SK-N-SH (cell line): ENCODE results near the gene CCDC17. TPM values are rescaled to one million over a fixed set of nuclear protein-coding genes. Genes with fewer than 3 reads are reported as not detected.

ENCODE experiments used
- CTCF ChIA-PET: fragments of 300-600, 350-600 bp; formaldehyde crosslinking; extraction: SDS; loops from one replicate; lab custom pipeline; 2021; lab: Yijun Ruan, JAX
- POLR2A ChIA-PET: fragments of 350-600 bp; sonication (Branson Sonifier 250); formaldehyde crosslinking; extraction: SDS; loops from one replicate; lab custom pipeline; 2020; ENCODE audit warnings: antibody characterized with exemption, inconsistent platforms; lab: Yijun Ruan, JAX
- DNase-seq: peaks from one replicate; pipeline ENCODE4 v3.0.0; 2012
- H2AFZ ChIP-seq: fragments of 200-600 bp; sonication (generic); 2 replicates; pipeline ENCODE4 v1.8.1; 2016; ENCODE audit warnings: antibody characterized with exemption, mild to moderate bottlenecking, low read depth
- H3F3A ChIP-seq: fragments of 200-600 bp; sonication (generic); replicated peaks from 2 replicates; pipeline ENCODE3; 2016; ENCODE audit warnings: antibody characterized with exemption, mild to moderate bottlenecking; ENCODE audit not compliant: insufficient read depth
- H3K27ac ChIP-seq, 2 experiments: fragments of 200-500 bp in 1 of 2; fragments of 200-600 bp in 1 of 2; sonication (Bioruptor generic) in 1 of 2; sonication (generic), shearing (Covaris generic) in 1 of 2; 2 replicates each; pipeline versions ENCODE4 v1.5.1 to v1.6.1; 2014 to 2016; ENCODE audit warnings: low read depth in 2 of 2, inconsistent platforms in 1 of 2, low read length in 1 of 2, mild to moderate bottlenecking in 1 of 2, mixed read lengths in 1 of 2
- H3K27me3 ChIP-seq: fragments of 200-600 bp; sonication (generic), shearing (Covaris generic); 2 replicates; pipeline ENCODE4 v1.6.1; 2016; ENCODE audit warnings: mixed run types; ENCODE audit not compliant: insufficient read depth
- H3K36me3 ChIP-seq, 2 experiments: fragments of 200-500 bp in 1 of 2; fragments of 200-600 bp in 1 of 2; sonication (Bioruptor generic) in 1 of 2; sonication (generic) in 1 of 2; replicated peaks in 1 of 2; 2 replicates each; pipeline versions ENCODE3 to v1.5.1; 2014 to 2016; ENCODE audit warnings: low read length in 1 of 2, mild to moderate bottlenecking in 1 of 2; ENCODE audit not compliant: insufficient read depth in 2 of 2, control insufficient read depth in 1 of 2
- H3K4me1 ChIP-seq, 2 experiments: fragments of 200-500 bp in 1 of 2; fragments of 200-600 bp in 1 of 2; sonication (Bioruptor generic) in 1 of 2; sonication (generic), shearing (Covaris generic) in 1 of 2; 2 replicates each; pipeline versions ENCODE4 v1.5.1 to v1.6.1; 2014 to 2016; ENCODE audit warnings: low read depth in 1 of 2, low read length in 1 of 2, mixed run types in 1 of 2; ENCODE audit not compliant: insufficient read depth in 2 of 2, control insufficient read depth in 1 of 2
- H3K4me2 ChIP-seq: fragments of 200-600 bp; sonication (generic), shearing (Covaris generic); 2 replicates; pipeline ENCODE4 v1.6.1; 2017; ENCODE audit warnings: mixed run types
- H3K4me3 ChIP-seq, 2 experiments: fragments of 200-500 bp in 1 of 2; fragments of 200-600 bp in 1 of 2; sonication (Bioruptor generic) in 1 of 2; sonication (generic), shearing (Covaris generic) in 1 of 2; 2 replicates each; pipeline versions ENCODE4 v1.5.1 to v1.8.1; 2014 to 2016; ENCODE audit warnings: low read depth in 2 of 2, inconsistent platforms in 1 of 2, low read length in 1 of 2, mild to moderate bottlenecking in 1 of 2, mixed read lengths in 1 of 2, moderate library complexity in 1 of 2
- H3K79me2 ChIP-seq: fragments of 200-600 bp; sonication (generic); 2 replicates; pipeline ENCODE4 v1.8.1; 2017; ENCODE audit warnings: mild to moderate bottlenecking; ENCODE audit not compliant: insufficient read depth
- H3K9ac ChIP-seq: fragments of 200-600 bp; sonication (generic); 2 replicates; pipeline ENCODE4 v1.6.1; 2017; ENCODE audit warnings: mixed run types
- H3K9me2 ChIP-seq: fragments of 200-600 bp; sonication (generic); 2 replicates; pipeline ENCODE4 v1.6.1; 2017; ENCODE audit warnings: mixed run types
- H3K9me3 ChIP-seq: fragments of 200-600 bp; sonication (generic); 2 replicates; pipeline ENCODE4 v1.6.1; 2017; ENCODE audit warnings: mixed run types, mild to moderate bottlenecking, moderate library complexity
- H4K20me1 ChIP-seq: fragments of 200-600 bp; sonication (generic); 2 replicates; pipeline ENCODE4 v1.6.1; 2017; ENCODE audit warnings: mild to moderate bottlenecking, mixed run types; ENCODE audit not compliant: insufficient read depth
- CHD2 ChIP-seq: fragments of 150-350 bp; IDR thresholded peaks from 2 replicates; pipeline ENCODE4 v1.6.1; 2018; ENCODE audit warnings: low read length; ENCODE audit not compliant: partially characterized antibody
- EZH2phosphoT487 ChIP-seq: fragments of 200-600 bp; sonication (generic); IDR thresholded peaks from 2 replicates; pipeline ENCODE4 v1.6.1; 2017; ENCODE audit warnings: low read depth, mixed run types, mild to moderate bottlenecking, antibody characterized with exemption, moderate library complexity, borderline replicate concordance
- FOSL2 ChIP-seq: IDR thresholded peaks from 2 replicates; pipeline ENCODE4 v1.4.0; 2012; ENCODE audit warnings: low read depth, mild to moderate bottlenecking, moderate library complexity, borderline replicate concordance
- FOXJ3 ChIP-seq: sonication (generic); formaldehyde crosslinking; IDR thresholded peaks from 2 replicates; pipeline ENCODE4 v1.5.1; 2020; ENCODE audit warnings: mild to moderate bottlenecking, missing genetic modification reagents
- FOXM1 ChIP-seq: IDR thresholded peaks from 2 replicates; pipeline ENCODE4 v1.4.0; 2012; ENCODE audit warnings: low read depth, mild to moderate bottlenecking
- GABPA ChIP-seq: IDR thresholded peaks from 2 replicates; pipeline ENCODE4 v1.4.0; 2012; ENCODE audit warnings: low read depth, mild to moderate bottlenecking
- GATA2 ChIP-seq: sonication (generic); formaldehyde crosslinking; IDR thresholded peaks from 2 replicates; pipeline ENCODE4 v1.5.0; 2020; ENCODE audit warnings: mild to moderate bottlenecking, missing genetic modification reagents
- IRF3 ChIP-seq: fragments of 150-350 bp; IDR thresholded peaks from 2 replicates; pipeline ENCODE4 v1.6.1; 2016; ENCODE audit warnings: mild to moderate bottlenecking, low read depth, low read length
- JUND ChIP-seq: IDR thresholded peaks from 2 replicates; pipeline ENCODE4 v1.4.0; 2012
- MEF2A ChIP-seq: IDR thresholded peaks from 2 replicates; pipeline ENCODE4 v1.4.0; 2012; ENCODE audit warnings: low read depth, borderline replicate concordance
- MXI1 ChIP-seq: IDR thresholded peaks from 2 replicates; pipeline ENCODE4 v1.6.1; 2012; ENCODE audit warnings: mild to moderate bottlenecking, low read depth, low read length, improper control_type of control experiment
- RAD21 ChIP-seq: IDR thresholded peaks from 2 replicates; pipeline ENCODE4 v1.6.1; 2012; ENCODE audit warnings: mild to moderate bottlenecking, low read length
- RCOR1 ChIP-seq: fragments of 150-350 bp; IDR thresholded peaks from 2 replicates; pipeline ENCODE4 v1.6.1; 2017; ENCODE audit warnings: antibody characterized with exemption, low read length
- REST ChIP-seq: IDR thresholded peaks from 2 replicates; pipeline ENCODE4 v1.6.1; 2012; ENCODE audit warnings: mild to moderate bottlenecking, low read depth, low read length, moderate library complexity
- RFX5 ChIP-seq: IDR thresholded peaks from 2 replicates; pipeline ENCODE4 v1.6.1; 2012; ENCODE audit warnings: mild to moderate bottlenecking, improper control_type of control experiment, low read length
- RXRA ChIP-seq: IDR thresholded peaks from 2 replicates; pipeline ENCODE4 v1.4.0; 2012; ENCODE audit warnings: low read depth, mild to moderate bottlenecking, borderline replicate concordance
- TAF1 ChIP-seq: IDR thresholded peaks from 2 replicates; pipeline ENCODE4 v1.6.1; 2012; ENCODE audit warnings: low read depth, mild to moderate bottlenecking, low read length, moderate library complexity, borderline replicate concordance
- TCF12 ChIP-seq: IDR thresholded peaks from 2 replicates; pipeline ENCODE4 v1.4.0; 2012
- USF1 ChIP-seq: IDR thresholded peaks from 2 replicates; pipeline ENCODE4 v1.4.0; 2012; ENCODE audit warnings: low read depth, borderline replicate concordance
- ZBTB33 ChIP-seq: IDR thresholded peaks from 2 replicates; pipeline ENCODE4 v1.4.0; 2012; ENCODE audit warnings: low read depth, borderline replicate concordance
- polyA plus RNA-seq, 3 experiments: library from polyadenylated mRNA; depleted of rRNA; stranded (reverse); fragments of >200 nt; gene quantifications; 2 replicates each; pipeline ENCODE4 v1.2.3, GENCODE V29; 2012

Gene CCDC17
- polyA plus RNA-seq, 1 of the 3 experiments (the other 2 are of a cell fraction) = 0.41 TPM

- H3K4me3 ChIP-seq = no peak overlapping the region
- DNase-seq = no peak
- no peaks in the 10 kb centered on the region for H3K9me3 ChIP-seq
- no peaks in the 10 kb centered on the region for H3K27me3 ChIP-seq
- POLR2A ChIA-PET = no interaction called here
- H3K4me2 ChIP-seq = no peak overlapping the region
- no peaks in the 10 kb centered on the region for H3K9me2 ChIP-seq
- peaks cover 18% of the 10 kb centered on the region for H3F3A ChIP-seq
- TF ChIP-seq IRF3 (no peak), MXI1 (no peak), EZH2phosphoT487 (no peak), TAF1 (no peak), RFX5 (no peak), ZBTB33 (no peak), RXRA (no peak), TCF12 (no peak), REST (no peak), CHD2 (no peak), FOXM1 (no peak), USF1 (no peak), RCOR1 (no peak), FOSL2 (no peak), FOXJ3 (CRISPR knock-in tag) (no peak), RAD21 (no peak), GABPA (no peak), MEF2A (no peak), JUND (no peak), GATA2 (no peak)
- peaks cover 53 to 65% of the 10 kb centered on the region in 2 experiments for H3K36me3 ChIP-seq
- no peaks in the 10 kb centered on the region for H4K20me1 ChIP-seq
- H3K27ac ChIP-seq = no peak overlapping the region
- no peaks in the 10 kb centered on the region for H3K79me2 ChIP-seq
- CTCF ChIA-PET = no interaction called here
- H3K4me1 ChIP-seq = no peaks in the 10 kb centered on the region; a peak in 1 of 4 replicates
- H3K9ac ChIP-seq = no peak overlapping the region
- no peak overlapping the region for H2AFZ ChIP-seq
Observed at GRCh38 chr1:45629035-45629434, 5.2 kb upstream of the CCDC17 start.
